ENCODE measurements around the gene LRRC46.

DNA sequence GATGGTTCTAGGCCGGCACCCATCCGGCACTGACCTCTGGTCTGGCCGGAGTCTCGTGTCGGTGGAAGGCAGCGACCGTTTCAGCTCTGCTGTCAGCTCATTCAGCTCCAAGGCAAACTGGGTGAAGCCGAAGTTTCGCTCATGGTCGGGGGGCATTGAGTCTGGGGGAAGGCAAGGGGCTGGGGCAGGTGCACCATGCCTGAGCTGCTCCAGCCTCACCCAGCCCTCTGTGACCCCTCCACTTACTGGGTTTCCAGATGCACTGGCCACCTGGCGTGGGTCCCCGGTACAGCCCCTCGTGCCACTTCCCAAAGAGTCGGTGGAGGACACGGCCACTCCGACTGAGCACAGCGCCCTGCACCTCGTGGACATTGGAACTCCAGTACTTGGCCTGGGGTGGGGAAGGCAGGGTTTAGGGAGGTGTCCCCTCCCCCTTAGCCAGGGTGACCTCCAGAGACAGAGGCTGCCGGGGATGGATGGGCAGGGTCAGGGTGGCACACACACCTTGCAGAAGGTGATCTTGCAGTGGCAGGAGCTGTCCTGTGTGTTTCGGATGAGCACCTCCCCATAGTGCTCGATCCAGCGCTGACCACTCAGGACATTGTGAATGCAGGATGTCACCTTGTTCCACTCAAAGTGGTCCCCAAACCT is 22.5 kb upstream of the LRRC46 start:
- TF ChIP-seq, protein P1, sequence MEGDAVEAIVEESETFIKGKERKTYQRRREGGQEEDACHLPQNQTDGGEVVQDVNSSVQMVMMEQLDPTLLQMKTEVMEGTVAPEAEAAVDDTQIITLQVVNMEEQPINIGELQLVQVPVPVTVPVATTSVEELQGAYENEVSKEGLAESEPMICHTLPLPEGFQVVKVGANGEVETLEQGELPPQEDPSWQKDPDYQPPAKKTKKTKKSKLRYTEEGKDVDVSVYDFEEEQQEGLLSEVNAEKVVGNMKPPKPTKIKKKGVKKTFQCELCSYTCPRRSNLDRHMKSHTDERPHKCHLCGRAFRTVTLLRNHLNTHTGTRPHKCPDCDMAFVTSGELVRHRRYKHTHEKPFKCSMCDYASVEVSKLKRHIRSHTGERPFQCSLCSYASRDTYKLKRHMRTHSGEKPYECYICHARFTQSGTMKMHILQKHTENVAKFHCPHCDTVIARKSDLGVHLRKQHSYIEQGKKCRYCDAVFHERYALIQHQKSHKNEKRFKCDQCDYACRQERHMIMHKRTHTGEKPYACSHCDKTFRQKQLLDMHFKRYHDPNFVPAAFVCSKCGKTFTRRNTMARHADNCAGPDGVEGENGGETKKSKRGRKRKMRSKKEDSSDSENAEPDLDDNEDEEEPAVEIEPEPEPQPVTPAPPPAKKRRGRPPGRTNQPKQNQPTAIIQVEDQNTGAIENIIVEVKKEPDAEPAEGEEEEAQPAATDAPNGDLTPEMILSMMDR (conservative IDR thresholded peaks at IDR 0.05 in 1 of 2, IDR thresholded peaks at IDR 0.05 in 1 of 2; ENCODE audit: extremely low read depth in 1 of 2, insufficient read depth in 1 of 2, low read depth in 1 of 2, low read length in 2 of 2): no peak
- no peak for TF ChIP-seq EZH2 (IDR thresholded peaks at IDR 0.05; ENCODE audit: borderline replicate concordance, low read length)

All from mammary epithelial cell (primary cell).